Measurements from ENCODE around the gene SLC7A1. TPM values are rescaled to one million over a fixed set of nuclear protein-coding genes. Genes with fewer than 3 reads are reported as not detected.

Gene SLC7A1
- total RNA-seq, 1 experiment from 2014 or later = 84.5 TPM

- Mint-ChIP-seq H3K27ac (no peak overlapping the region), H3K9me3 (no peaks in the 10 kb centered on the region)
- no peak for ATAC-seq
These were observed 62.7 kb downstream of the SLC7A1 start for GRCh38 chr13:29532821-29533220.

DNA sequence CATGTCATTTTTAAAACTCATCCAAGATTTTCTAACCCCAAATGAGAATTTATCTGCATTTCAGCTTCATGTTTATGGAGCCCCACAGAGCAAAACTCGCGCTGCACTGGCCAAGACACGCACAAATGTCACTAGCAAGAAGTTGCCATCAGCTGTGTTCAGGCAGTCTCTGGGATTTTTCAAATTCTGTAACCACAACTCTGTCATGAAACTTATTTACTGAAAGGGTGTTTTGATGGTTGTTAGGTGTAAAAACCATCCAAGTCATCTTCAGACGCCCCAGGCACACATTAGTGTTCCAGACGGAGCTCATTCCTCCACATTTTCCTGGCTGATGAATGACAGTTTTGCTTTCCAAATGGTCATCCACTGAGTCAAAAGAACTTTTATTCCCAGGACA, 63.4 kb downstream of the SLC7A1 start:
- CTCF ChIA-PET = interaction anchor here (1.1 to 1.3 kb wide), 2 partner anchors 24 to 176 kb away, joined by 3 read pairs; no protein-coding TSS in a partner anchor
- Mint-ChIP-seq H3K36me3 (peaks cover 61% of the 10 kb centered on the region), H3K4me1 (no peaks in the 10 kb centered on the region), H3K9me3 (no peaks in the 10 kb centered on the region), H3K27ac (no peak overlapping the region), H3K27me3 (ENCODE audit: low read depth) (no peaks in the 10 kb centered on the region), H3K4me3 (no peak overlapping the region)
- TF ChIP-seq JAZF1 (CRISPR knock-in tag; IDR thresholded peaks at IDR 0.05) (no peak), ZNF232 (CRISPR knock-in tag; IDR thresholded peaks at IDR 0.05) (no peak), ZNF416 (CRISPR knock-in tag; IDR thresholded peaks at IDR 0.05) (no peak), OVOL2 (CRISPR knock-in tag; IDR thresholded peaks at IDR 0.05; ENCODE audit: borderline replicate concordance) (no peak), TEAD4 (CRISPR knock-in tag; IDR thresholded peaks at IDR 0.05) (no peak), IRF1 (CRISPR knock-in tag; IDR thresholded peaks at IDR 0.05) (no peak), SMAD3 (CRISPR knock-in tag; IDR thresholded peaks at IDR 0.05; ENCODE audit: borderline replicate concordance) (no peak), ATF1 (CRISPR knock-in tag; IDR thresholded peaks at IDR 0.05) (no peak), ZNF423 (CRISPR knock-in tag; IDR thresholded peaks at IDR 0.05) (no peak), ZNF671 (CRISPR knock-in tag; IDR thresholded peaks at IDR 0.05) (no peak), IRF2 (CRISPR knock-in tag; IDR thresholded peaks at IDR 0.05; ENCODE audit: borderline replicate concordance, low read depth) (no peak), ZSCAN18 (CRISPR knock-in tag; IDR thresholded peaks at IDR 0.05) (no peak), CREM (CRISPR knock-in tag; IDR thresholded peaks at IDR 0.05) (no peak)
- TF ChIP-seq, protein P1, sequence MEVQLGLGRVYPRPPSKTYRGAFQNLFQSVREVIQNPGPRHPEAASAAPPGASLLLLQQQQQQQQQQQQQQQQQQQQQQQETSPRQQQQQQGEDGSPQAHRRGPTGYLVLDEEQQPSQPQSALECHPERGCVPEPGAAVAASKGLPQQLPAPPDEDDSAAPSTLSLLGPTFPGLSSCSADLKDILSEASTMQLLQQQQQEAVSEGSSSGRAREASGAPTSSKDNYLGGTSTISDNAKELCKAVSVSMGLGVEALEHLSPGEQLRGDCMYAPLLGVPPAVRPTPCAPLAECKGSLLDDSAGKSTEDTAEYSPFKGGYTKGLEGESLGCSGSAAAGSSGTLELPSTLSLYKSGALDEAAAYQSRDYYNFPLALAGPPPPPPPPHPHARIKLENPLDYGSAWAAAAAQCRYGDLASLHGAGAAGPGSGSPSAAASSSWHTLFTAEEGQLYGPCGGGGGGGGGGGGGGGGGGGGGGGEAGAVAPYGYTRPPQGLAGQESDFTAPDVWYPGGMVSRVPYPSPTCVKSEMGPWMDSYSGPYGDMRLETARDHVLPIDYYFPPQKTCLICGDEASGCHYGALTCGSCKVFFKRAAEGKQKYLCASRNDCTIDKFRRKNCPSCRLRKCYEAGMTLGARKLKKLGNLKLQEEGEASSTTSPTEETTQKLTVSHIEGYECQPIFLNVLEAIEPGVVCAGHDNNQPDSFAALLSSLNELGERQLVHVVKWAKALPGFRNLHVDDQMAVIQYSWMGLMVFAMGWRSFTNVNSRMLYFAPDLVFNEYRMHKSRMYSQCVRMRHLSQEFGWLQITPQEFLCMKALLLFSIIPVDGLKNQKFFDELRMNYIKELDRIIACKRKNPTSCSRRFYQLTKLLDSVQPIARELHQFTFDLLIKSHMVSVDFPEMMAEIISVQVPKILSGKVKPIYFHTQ (CRISPR knock-in tag; IDR thresholded peaks at IDR 0.05) = no peak
- TF ChIP-seq, protein P2, sequence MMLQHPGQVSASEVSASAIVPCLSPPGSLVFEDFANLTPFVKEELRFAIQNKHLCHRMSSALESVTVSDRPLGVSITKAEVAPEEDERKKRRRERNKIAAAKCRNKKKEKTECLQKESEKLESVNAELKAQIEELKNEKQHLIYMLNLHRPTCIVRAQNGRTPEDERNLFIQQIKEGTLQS (CRISPR knock-in tag; conservative IDR thresholded peaks at IDR 0.05) = no peak
- ATAC-seq (no peak), DNase-seq (ENCODE audit: low spot score) (no peak)
- POLR2A ChIA-PET = no interaction called here

More at GRCh38 chr13:29532821-29533220, 62.7 kb downstream of the SLC7A1 start:
- ChIA-PET POLR2A (no interaction called here), CTCF (interaction anchor here (1.1 to 1.3 kb wide), 2 partner anchors 25 to 175 kb away, joined by 3 read pairs; no protein-coding TSS in a partner anchor)
- peaks cover 57% of the 10 kb centered on the region for H3K36me3 Mint-ChIP-seq
- H3K4me1 Mint-ChIP-seq = peaks cover under 1% of the 10 kb centered on the region
- no peak overlapping the region for H3K4me3 Mint-ChIP-seq
- TF ChIP-seq ESRRA (CRISPR knock-in tag; IDR thresholded peaks at IDR 0.05; ENCODE audit: borderline replicate concordance) = no peak
- no peak for TF ChIP-seq TP53 (CRISPR knock-in tag; IDR thresholded peaks at IDR 0.05)
- TF ChIP-seq, protein P3, sequence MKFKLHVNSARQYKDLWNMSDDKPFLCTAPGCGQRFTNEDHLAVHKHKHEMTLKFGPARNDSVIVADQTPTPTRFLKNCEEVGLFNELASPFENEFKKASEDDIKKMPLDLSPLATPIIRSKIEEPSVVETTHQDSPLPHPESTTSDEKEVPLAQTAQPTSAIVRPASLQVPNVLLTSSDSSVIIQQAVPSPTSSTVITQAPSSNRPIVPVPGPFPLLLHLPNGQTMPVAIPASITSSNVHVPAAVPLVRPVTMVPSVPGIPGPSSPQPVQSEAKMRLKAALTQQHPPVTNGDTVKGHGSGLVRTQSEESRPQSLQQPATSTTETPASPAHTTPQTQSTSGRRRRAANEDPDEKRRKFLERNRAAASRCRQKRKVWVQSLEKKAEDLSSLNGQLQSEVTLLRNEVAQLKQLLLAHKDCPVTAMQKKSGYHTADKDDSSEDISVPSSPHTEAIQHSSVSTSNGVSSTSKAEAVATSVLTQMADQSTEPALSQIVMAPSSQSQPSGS (CRISPR knock-in tag; IDR thresholded peaks at IDR 0.05; ENCODE audit: borderline replicate concordance, low read depth) = no peak
- TF ChIP-seq NFE2L1 (CRISPR knock-in tag; IDR thresholded peaks at IDR 0.05) = no peak
- TF ChIP-seq OVOL2 (CRISPR knock-in tag; IDR thresholded peaks at IDR 0.05; ENCODE audit: borderline replicate concordance) = no peak
- TF ChIP-seq SMAD3 (CRISPR knock-in tag; IDR thresholded peaks at IDR 0.05; ENCODE audit: borderline replicate concordance) = no peak
- no peak for TF ChIP-seq IRF1 (CRISPR knock-in tag; IDR thresholded peaks at IDR 0.05)
- TF ChIP-seq ZNF219 (CRISPR knock-in tag; IDR thresholded peaks at IDR 0.05; ENCODE audit: borderline replicate concordance) = no peak
- DNase-seq (ENCODE audit: low spot score) = no peak
- no peaks in the 10 kb centered on the region for H3K27me3 Mint-ChIP-seq (ENCODE audit: low read depth)

Measured in WTC11 (cell line).